ENCODE data around the gene CES4A.

DNA sequence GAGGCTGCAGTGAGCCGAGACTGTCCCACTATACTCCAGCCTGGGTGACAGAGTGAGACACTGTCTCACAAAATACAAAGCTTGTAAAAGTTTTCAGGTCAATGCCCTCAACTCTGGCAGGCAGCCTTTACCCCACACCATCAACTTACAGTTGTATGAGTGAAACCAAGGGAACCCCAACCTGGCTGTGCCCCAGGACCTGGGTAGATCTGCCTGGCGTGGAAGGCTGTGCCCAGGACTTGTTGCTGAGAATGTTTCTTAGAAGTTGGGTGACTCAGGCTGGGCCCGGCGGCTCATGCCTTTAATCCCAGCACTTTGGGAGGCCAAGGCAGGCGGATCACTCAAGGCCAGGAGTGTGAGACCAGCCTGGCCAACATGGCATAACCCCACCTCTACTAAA lies 19.5 kb upstream of the CES4A start:
- TF ChIP-seq, protein P1, sequence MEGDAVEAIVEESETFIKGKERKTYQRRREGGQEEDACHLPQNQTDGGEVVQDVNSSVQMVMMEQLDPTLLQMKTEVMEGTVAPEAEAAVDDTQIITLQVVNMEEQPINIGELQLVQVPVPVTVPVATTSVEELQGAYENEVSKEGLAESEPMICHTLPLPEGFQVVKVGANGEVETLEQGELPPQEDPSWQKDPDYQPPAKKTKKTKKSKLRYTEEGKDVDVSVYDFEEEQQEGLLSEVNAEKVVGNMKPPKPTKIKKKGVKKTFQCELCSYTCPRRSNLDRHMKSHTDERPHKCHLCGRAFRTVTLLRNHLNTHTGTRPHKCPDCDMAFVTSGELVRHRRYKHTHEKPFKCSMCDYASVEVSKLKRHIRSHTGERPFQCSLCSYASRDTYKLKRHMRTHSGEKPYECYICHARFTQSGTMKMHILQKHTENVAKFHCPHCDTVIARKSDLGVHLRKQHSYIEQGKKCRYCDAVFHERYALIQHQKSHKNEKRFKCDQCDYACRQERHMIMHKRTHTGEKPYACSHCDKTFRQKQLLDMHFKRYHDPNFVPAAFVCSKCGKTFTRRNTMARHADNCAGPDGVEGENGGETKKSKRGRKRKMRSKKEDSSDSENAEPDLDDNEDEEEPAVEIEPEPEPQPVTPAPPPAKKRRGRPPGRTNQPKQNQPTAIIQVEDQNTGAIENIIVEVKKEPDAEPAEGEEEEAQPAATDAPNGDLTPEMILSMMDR (IDR thresholded peaks at IDR 0.05): no peak
- no peak for TF ChIP-seq POLR2A (IDR thresholded peaks at IDR 0.05)
